ENCODE data around the gene MAJIN. TPM values are rescaled to one million over a fixed set of nuclear protein-coding genes. Genes with fewer than 3 reads are reported as not detected.

MAJIN gene
- total RNA-seq, 1 experiment from 2014 or later, result not detected

DNA sequence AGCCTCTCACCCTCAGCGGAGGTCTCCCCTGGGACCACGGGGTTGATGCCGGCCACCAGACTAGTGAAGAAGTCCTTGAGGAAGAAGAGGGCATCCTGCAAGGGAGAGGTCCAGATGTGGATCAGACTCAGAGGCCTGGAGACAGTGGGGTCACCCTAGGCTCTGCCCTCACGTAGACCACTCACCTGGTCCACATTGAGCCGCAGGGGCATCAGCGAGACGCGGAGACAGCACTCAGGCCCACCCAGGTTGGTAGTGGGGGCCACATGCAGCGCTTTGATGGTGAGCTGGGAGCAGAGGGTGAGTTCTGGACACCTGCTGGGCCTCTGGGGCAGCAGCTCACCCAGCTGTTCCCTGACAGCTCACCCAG lies 73.8 kb downstream of the MAJIN start:
- DNase-seq (ENCODE audit: low spot score) (no peak), ATAC-seq (no peak)
- no peak overlapping the region for H3K4me3 Mint-ChIP-seq
- H3K27me3 Mint-ChIP-seq (ENCODE audit: low read depth), result no peaks in the 10 kb centered on the region
- POLR2A ChIA-PET, result no interaction called here
- TF ChIP-seq GTF2I (CRISPR knock-in tag; conservative IDR thresholded peaks at IDR 0.05) (no peak), CBFB (CRISPR knock-in tag; IDR thresholded peaks at IDR 0.05; ENCODE audit: low read depth) (no peak), ZNF281 (CRISPR knock-in tag; IDR thresholded peaks at IDR 0.05) (no peak), FOXJ3 (CRISPR knock-in tag; IDR thresholded peaks at IDR 0.05; ENCODE audit: borderline replicate concordance) (no peak), NFYB (CRISPR knock-in tag; conservative IDR thresholded peaks at IDR 0.05; ENCODE audit: low read depth) (no peak)
- TF ChIP-seq, protein P1, sequence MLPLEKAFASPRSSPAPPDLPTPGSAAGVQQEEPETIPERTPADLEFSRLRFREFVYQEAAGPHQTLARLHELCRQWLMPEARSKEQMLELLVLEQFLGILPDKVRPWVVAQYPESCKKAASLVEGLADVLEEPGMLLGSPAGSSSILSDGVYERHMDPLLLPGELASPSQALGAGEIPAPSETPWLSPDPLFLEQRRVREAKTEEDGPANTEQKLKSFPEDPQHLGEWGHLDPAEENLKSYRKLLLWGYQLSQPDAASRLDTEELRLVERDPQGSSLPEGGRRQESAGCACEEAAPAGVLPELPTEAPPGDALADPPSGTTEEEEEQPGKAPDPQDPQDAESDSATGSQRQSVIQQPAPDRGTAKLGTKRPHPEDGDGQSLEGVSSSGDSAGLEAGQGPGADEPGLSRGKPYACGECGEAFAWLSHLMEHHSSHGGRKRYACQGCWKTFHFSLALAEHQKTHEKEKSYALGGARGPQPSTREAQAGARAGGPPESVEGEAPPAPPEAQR (CRISPR knock-in tag; IDR thresholded peaks at IDR 0.05), result no peak
- H3K27ac Mint-ChIP-seq, result no peak overlapping the region
- CTCF ChIA-PET, result interaction anchor here (1.0 to 3.4 kb wide), 2 partner anchors 10 to 49 kb away, joined by 4 to 21 read pairs; no protein-coding TSS in a partner anchor
- H3K4me1 Mint-ChIP-seq, result 0 out of 2 replicates have a peak, but pooled peaks cover 2% of the 10 kb centered on the region
- peaks cover 6% of the 10 kb centered on the region; the same call in 1 of the 2 replicates for H3K36me3 Mint-ChIP-seq
- no peaks in the 10 kb centered on the region for H3K9me3 Mint-ChIP-seq

GRCh38 chr11:64897381-64898075 lies 74.4 kb downstream of the MAJIN start:
- ChIA-PET CTCF (interaction anchor here (3.4 to 22.9 kb wide), 2 partner anchors 9 to 50 kb away, joined by 21 to 372 read pairs; partner anchors contain the start of gene CDC42BPG), POLR2A (no interaction called here)
- H3K36me3 Mint-ChIP-seq, result peaks cover 6% of the 10 kb centered on the region; the same call in 1 of the 2 replicates
- H3K4me1 Mint-ChIP-seq, result 0 out of 2 replicates have a peak, but pooled peaks cover 2% of the 10 kb centered on the region
- no peak overlapping the region for H3K4me3 Mint-ChIP-seq
- no peak for DNase-seq (ENCODE audit: low spot score)
- H3K27me3 Mint-ChIP-seq (ENCODE audit: low read depth), result no peaks in the 10 kb centered on the region
- no peak for ATAC-seq
- no peaks in the 10 kb centered on the region for H3K9me3 Mint-ChIP-seq
- no peak overlapping the region for H3K27ac Mint-ChIP-seq
- TF ChIP-seq FOXJ3 (CRISPR knock-in tag; IDR thresholded peaks at IDR 0.05; ENCODE audit: borderline replicate concordance), result no peak
- no peak for TF ChIP-seq MXD4 (CRISPR knock-in tag; IDR thresholded peaks at IDR 0.05; ENCODE audit: borderline replicate concordance)
- no peak for TF ChIP-seq ZNF671 (CRISPR knock-in tag; IDR thresholded peaks at IDR 0.05)
- TF ChIP-seq, protein P1 (CRISPR knock-in tag; IDR thresholded peaks at IDR 0.05), result no peak
- no peak for TF ChIP-seq PRDM15 (CRISPR knock-in tag; IDR thresholded peaks at IDR 0.05)
- no peak for TF ChIP-seq TCF7 (CRISPR knock-in tag; IDR thresholded peaks at IDR 0.05; ENCODE audit: low read depth)
- TF ChIP-seq, protein P2, sequence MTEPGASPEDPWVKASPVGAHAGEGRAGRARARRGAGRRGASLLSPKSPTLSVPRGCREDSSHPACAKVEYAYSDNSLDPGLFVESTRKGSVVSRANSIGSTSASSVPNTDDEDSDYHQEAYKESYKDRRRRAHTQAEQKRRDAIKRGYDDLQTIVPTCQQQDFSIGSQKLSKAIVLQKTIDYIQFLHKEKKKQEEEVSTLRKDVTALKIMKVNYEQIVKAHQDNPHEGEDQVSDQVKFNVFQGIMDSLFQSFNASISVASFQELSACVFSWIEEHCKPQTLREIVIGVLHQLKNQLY (CRISPR knock-in tag; IDR thresholded peaks at IDR 0.05), result no peak
- TF ChIP-seq, protein P3, sequence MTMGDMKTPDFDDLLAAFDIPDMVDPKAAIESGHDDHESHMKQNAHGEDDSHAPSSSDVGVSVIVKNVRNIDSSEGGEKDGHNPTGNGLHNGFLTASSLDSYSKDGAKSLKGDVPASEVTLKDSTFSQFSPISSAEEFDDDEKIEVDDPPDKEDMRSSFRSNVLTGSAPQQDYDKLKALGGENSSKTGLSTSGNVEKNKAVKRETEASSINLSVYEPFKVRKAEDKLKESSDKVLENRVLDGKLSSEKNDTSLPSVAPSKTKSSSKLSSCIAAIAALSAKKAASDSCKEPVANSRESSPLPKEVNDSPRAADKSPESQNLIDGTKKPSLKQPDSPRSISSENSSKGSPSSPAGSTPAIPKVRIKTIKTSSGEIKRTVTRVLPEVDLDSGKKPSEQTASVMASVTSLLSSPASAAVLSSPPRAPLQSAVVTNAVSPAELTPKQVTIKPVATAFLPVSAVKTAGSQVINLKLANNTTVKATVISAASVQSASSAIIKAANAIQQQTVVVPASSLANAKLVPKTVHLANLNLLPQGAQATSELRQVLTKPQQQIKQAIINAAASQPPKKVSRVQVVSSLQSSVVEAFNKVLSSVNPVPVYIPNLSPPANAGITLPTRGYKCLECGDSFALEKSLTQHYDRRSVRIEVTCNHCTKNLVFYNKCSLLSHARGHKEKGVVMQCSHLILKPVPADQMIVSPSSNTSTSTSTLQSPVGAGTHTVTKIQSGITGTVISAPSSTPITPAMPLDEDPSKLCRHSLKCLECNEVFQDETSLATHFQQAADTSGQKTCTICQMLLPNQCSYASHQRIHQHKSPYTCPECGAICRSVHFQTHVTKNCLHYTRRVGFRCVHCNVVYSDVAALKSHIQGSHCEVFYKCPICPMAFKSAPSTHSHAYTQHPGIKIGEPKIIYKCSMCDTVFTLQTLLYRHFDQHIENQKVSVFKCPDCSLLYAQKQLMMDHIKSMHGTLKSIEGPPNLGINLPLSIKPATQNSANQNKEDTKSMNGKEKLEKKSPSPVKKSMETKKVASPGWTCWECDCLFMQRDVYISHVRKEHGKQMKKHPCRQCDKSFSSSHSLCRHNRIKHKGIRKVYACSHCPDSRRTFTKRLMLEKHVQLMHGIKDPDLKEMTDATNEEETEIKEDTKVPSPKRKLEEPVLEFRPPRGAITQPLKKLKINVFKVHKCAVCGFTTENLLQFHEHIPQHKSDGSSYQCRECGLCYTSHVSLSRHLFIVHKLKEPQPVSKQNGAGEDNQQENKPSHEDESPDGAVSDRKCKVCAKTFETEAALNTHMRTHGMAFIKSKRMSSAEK (CRISPR knock-in tag; IDR thresholded peaks at IDR 0.05; ENCODE audit: borderline replicate concordance), result no peak
- TF ChIP-seq, protein P4, sequence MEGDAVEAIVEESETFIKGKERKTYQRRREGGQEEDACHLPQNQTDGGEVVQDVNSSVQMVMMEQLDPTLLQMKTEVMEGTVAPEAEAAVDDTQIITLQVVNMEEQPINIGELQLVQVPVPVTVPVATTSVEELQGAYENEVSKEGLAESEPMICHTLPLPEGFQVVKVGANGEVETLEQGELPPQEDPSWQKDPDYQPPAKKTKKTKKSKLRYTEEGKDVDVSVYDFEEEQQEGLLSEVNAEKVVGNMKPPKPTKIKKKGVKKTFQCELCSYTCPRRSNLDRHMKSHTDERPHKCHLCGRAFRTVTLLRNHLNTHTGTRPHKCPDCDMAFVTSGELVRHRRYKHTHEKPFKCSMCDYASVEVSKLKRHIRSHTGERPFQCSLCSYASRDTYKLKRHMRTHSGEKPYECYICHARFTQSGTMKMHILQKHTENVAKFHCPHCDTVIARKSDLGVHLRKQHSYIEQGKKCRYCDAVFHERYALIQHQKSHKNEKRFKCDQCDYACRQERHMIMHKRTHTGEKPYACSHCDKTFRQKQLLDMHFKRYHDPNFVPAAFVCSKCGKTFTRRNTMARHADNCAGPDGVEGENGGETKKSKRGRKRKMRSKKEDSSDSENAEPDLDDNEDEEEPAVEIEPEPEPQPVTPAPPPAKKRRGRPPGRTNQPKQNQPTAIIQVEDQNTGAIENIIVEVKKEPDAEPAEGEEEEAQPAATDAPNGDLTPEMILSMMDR (IDR thresholded peaks at IDR 0.05), result no peak
- TF ChIP-seq ZNF317 (CRISPR knock-in tag; IDR thresholded peaks at IDR 0.05; ENCODE audit: borderline replicate concordance, low read depth), result no peak
- TF ChIP-seq SMAD3 (CRISPR knock-in tag; IDR thresholded peaks at IDR 0.05; ENCODE audit: borderline replicate concordance), result no peak
- TF ChIP-seq CREM (CRISPR knock-in tag; IDR thresholded peaks at IDR 0.05), result no peak

All from WTC11 (cell line).